ENCODE data around the gene ABHD17B. TPM values are rescaled to one million over a fixed set of nuclear protein-coding genes. Genes with fewer than 3 reads are reported as not detected.

Gene ABHD17B
- total RNA-seq, 5 donors from 2014 or later (not counting 1 experiment from before 2014, with no cell fraction given), result 16.0 to 23.7 (median 19.7) TPM

GRCh38 chr9:71929223-71929622 is 18.2 kb upstream of the ABHD17B start:
- Histone ChIP-seq H3K9me3 (no peaks in the 10 kb centered on the region), H3K4me1 (ENCODE audit: control insufficient read depth in 1 of 2, extremely low read depth in 1 of 2, insufficient read depth in 2 of 2, low read length in 2 of 2) (no peaks in the 10 kb centered on the region), H3K27me3 (replicated peaks in 1 of 2; ENCODE audit: control insufficient read depth in 2 of 2, extremely low read depth in 1 of 2, insufficient read depth in 2 of 2, low read length in 1 of 2) (no peaks in the 10 kb centered on the region), H3K4me3 (ENCODE audit: control insufficient read depth in 1 of 2, extremely low read depth in 1 of 2, low read length in 1 of 2) (no peak overlapping the region), H3K36me3 (ENCODE audit: control insufficient read depth in 2 of 2, extremely low read depth in 1 of 2, insufficient read depth in 1 of 2, low read length in 1 of 2) (no peaks in the 10 kb centered on the region), H3K27ac (ENCODE audit: low read length) (no peak overlapping the region)
- Mint-ChIP-seq H3K36me3 (peaks cover 39% of the 10 kb centered on the region), H3K4me3 (no peak overlapping the region), H3K27me3 (no peaks in the 10 kb centered on the region), H3K4me1 (peaks cover 9 to 10% (median 10%) of the 10 kb centered on the region in 3 donors), H3K9me3 (no peaks in the 10 kb centered on the region), H3K27ac (no peak overlapping the region)
- POLR2A ChIA-PET, result no interaction called here
- ATAC-seq (replicated peaks in 1 of 4), result no peak
- DNase-seq, result no peak
- 100% methylated on average over 2 of the region's 2 CpGs for WGBS (ENCODE audit: insufficient coverage)
- CTCF ChIA-PET, result no interaction called here

DNA sequence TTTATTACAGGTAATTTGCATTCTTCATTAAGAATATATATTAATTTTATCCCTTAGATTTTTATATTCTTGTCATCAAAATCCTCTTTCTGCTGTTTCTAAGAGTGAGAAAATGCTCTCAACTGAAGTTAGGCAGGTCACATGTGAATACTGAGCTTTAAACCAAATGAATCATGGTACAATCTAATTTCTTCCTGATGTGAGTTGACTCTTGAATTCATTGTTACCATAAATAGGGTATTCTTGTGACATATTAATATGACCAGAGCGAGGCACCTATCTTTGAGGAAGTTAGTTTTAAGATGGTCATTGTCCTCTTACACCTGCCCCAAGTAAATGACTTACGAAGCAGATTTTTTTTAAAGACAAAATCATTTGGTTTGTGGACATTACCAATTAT is 17.8 kb upstream of the ABHD17B start:
- Histone ChIP-seq H3K36me3 (ENCODE audit: control insufficient read depth in 2 of 2, extremely low read depth in 1 of 2, insufficient read depth in 1 of 2, low read length in 1 of 2) (no peaks in the 10 kb centered on the region), H3K27ac (ENCODE audit: low read length) (no peak overlapping the region), H3K27me3 (replicated peaks in 1 of 2; ENCODE audit: control insufficient read depth in 2 of 2, extremely low read depth in 1 of 2, insufficient read depth in 2 of 2, low read length in 1 of 2) (no peaks in the 10 kb centered on the region), H3K4me1 (ENCODE audit: control insufficient read depth in 1 of 2, extremely low read depth in 1 of 2, insufficient read depth in 2 of 2, low read length in 2 of 2) (no peaks in the 10 kb centered on the region), H3K4me3 (ENCODE audit: control insufficient read depth in 1 of 2, extremely low read depth in 1 of 2, low read length in 1 of 2) (no peak overlapping the region), H3K9me3 (no peaks in the 10 kb centered on the region)
- Mint-ChIP-seq H3K36me3 (peaks cover 42% of the 10 kb centered on the region), H3K27ac (no peak overlapping the region), H3K9me3 (no peaks in the 10 kb centered on the region), H3K4me3 (no peak overlapping the region), H3K4me1 (peaks cover 10 to 13% (median 11%) of the 10 kb centered on the region in 3 donors), H3K27me3 (no peaks in the 10 kb centered on the region)
- no CpG with 5 or more reads among the region's 2 CpGs for WGBS (ENCODE audit: insufficient coverage)
- CTCF ChIA-PET, result no interaction called here
- POLR2A ChIA-PET, result no interaction called here
- DNase-seq (no peak), ATAC-seq (replicated peaks in 1 of 4) (no peak)

GRCh38 chr9:71928376-71928775 is 17.4 kb upstream of the ABHD17B start:
- no peaks in the 10 kb centered on the region for H3K27me3 Mint-ChIP-seq
- ChIA-PET POLR2A (interaction anchor here (0.6 kb wide), 2 partner anchors 73 to 127 kb away, joined by 3 to 5 read pairs; no protein-coding TSS in a partner anchor), CTCF (no interaction called here)

GRCh38 chr9:71925834-71926233 is 14.8 kb upstream of the ABHD17B start:
- Histone ChIP-seq H3K27me3 (replicated peaks in 1 of 2; ENCODE audit: control insufficient read depth in 2 of 2, extremely low read depth in 1 of 2, insufficient read depth in 2 of 2, low read length in 1 of 2) (no peaks in the 10 kb centered on the region), H3K9me3 (no peaks in the 10 kb centered on the region), H3K4me1 (ENCODE audit: control insufficient read depth in 1 of 2, extremely low read depth in 1 of 2, insufficient read depth in 2 of 2, low read length in 2 of 2) (no peaks in the 10 kb centered on the region), H3K36me3 (ENCODE audit: control insufficient read depth in 2 of 2, extremely low read depth in 1 of 2, insufficient read depth in 1 of 2, low read length in 1 of 2) (peaks cover 0 to 2% of the 10 kb centered on the region in 2 donors), H3K27ac (ENCODE audit: low read length) (no peak overlapping the region), H3K4me3 (ENCODE audit: control insufficient read depth in 1 of 2, extremely low read depth in 1 of 2, low read length in 1 of 2) (no peak overlapping the region)
- H3K4me3 Mint-ChIP-seq, result no peak overlapping the region
- H3K9me3 Mint-ChIP-seq, result no peaks in the 10 kb centered on the region
- DNase-seq, result no peak
- no peak for ATAC-seq (replicated peaks in 1 of 4)
- H3K27ac Mint-ChIP-seq, result no peak overlapping the region
- H3K27me3 Mint-ChIP-seq, result no peaks in the 10 kb centered on the region
- H3K36me3 Mint-ChIP-seq, result peaks cover 44% of the 10 kb centered on the region
- POLR2A ChIA-PET, result interaction anchor here in 1 of 2 donors (0.6 kb wide), 1 partner anchor 11 kb away, joined by 3 read pairs; no protein-coding TSS in a partner anchor
- peaks cover 6 to 13% (median 12%) of the 10 kb centered on the region in 3 donors for H3K4me1 Mint-ChIP-seq
- CTCF ChIA-PET, result no interaction called here

More at GRCh38 chr9:71928376-71928775, 17.4 kb upstream of the ABHD17B start:
- H3K4me1 Mint-ChIP-seq, result peaks cover 8 to 13% (median 13%) of the 10 kb centered on the region in 3 donors
- no peak overlapping the region for H3K4me3 Mint-ChIP-seq
- H3K9me3 Mint-ChIP-seq, result no peaks in the 10 kb centered on the region
- H3K27ac Mint-ChIP-seq, result no peak overlapping the region
- no peaks in the 10 kb centered on the region for H3K9me3 ChIP-seq
- ATAC-seq (replicated peaks in 1 of 4) (no peak), DNase-seq (no peak)
- WGBS (ENCODE audit: insufficient coverage), result no CpG with 5 or more reads among the region's 1 CpG
- no peak overlapping the region for H3K27ac ChIP-seq (ENCODE audit: low read length)
- H3K36me3 Mint-ChIP-seq, result peaks cover 46% of the 10 kb centered on the region
- no peak overlapping the region for H3K4me3 ChIP-seq (ENCODE audit: control insufficient read depth in 1 of 2, extremely low read depth in 1 of 2, low read length in 1 of 2)
- H3K36me3 ChIP-seq (ENCODE audit: control insufficient read depth in 2 of 2, extremely low read depth in 1 of 2, insufficient read depth in 1 of 2, low read length in 1 of 2), result peaks cover 0 to 1% of the 10 kb centered on the region in 2 donors
- no peaks in the 10 kb centered on the region for H3K27me3 ChIP-seq (replicated peaks in 1 of 2; ENCODE audit: control insufficient read depth in 2 of 2, extremely low read depth in 1 of 2, insufficient read depth in 2 of 2, low read length in 1 of 2)
- H3K4me1 ChIP-seq (ENCODE audit: control insufficient read depth in 1 of 2, extremely low read depth in 1 of 2, insufficient read depth in 2 of 2, low read length in 2 of 2), result no peaks in the 10 kb centered on the region

- Histone ChIP-seq H3K27me3 (replicated peaks in 1 of 2; ENCODE audit: control insufficient read depth in 2 of 2, extremely low read depth in 1 of 2, insufficient read depth in 2 of 2, low read length in 1 of 2) (no peaks in the 10 kb centered on the region), H3K9me3 (no peaks in the 10 kb centered on the region), H3K4me1 (ENCODE audit: control insufficient read depth in 1 of 2, extremely low read depth in 1 of 2, insufficient read depth in 2 of 2, low read length in 2 of 2) (no peaks in the 10 kb centered on the region), H3K36me3 (ENCODE audit: control insufficient read depth in 2 of 2, extremely low read depth in 1 of 2, insufficient read depth in 1 of 2, low read length in 1 of 2) (peaks cover 0 to 4% of the 10 kb centered on the region in 2 donors), H3K4me3 (ENCODE audit: control insufficient read depth in 1 of 2, extremely low read depth in 1 of 2, low read length in 1 of 2) (no peak overlapping the region), H3K27ac (ENCODE audit: low read length) (no peak overlapping the region)
- POLR2A ChIA-PET, result interaction anchor here in 1 of 2 donors (0.6 kb wide), 1 partner anchor 52 kb away, joined by 6 read pairs; no protein-coding TSS in a partner anchor
- H3K27me3 Mint-ChIP-seq, result no peaks in the 10 kb centered on the region
- DNase-seq (no peak), ATAC-seq (replicated peaks in 1 of 4) (no peak)
- H3K27ac Mint-ChIP-seq, result no peak overlapping the region
- peaks cover 4 to 16% (median 12%) of the 10 kb centered on the region in 3 donors for H3K4me1 Mint-ChIP-seq
- CTCF ChIA-PET, result no interaction called here
- no peaks in the 10 kb centered on the region for H3K9me3 Mint-ChIP-seq
- H3K36me3 Mint-ChIP-seq, result peaks cover 38% of the 10 kb centered on the region
- no peak overlapping the region for H3K4me3 Mint-ChIP-seq
Observed at GRCh38 chr9:71924576-71924975, 13.6 kb upstream of the ABHD17B start.

GRCh38 chr9:71921190-71921814 is 10.3 kb upstream of the ABHD17B start:
- ATAC-seq (replicated peaks in 1 of 4) (no peak), DNase-seq (no peak)
- Histone ChIP-seq H3K27ac (ENCODE audit: low read length) (no peak overlapping the region), H3K4me3 (ENCODE audit: control insufficient read depth in 1 of 2, extremely low read depth in 1 of 2, low read length in 1 of 2) (no peak overlapping the region), H3K36me3 (ENCODE audit: control insufficient read depth in 2 of 2, extremely low read depth in 1 of 2, insufficient read depth in 1 of 2, low read length in 1 of 2) (peaks cover 0 to 7% of the 10 kb centered on the region in 2 donors), H3K27me3 (replicated peaks in 1 of 2; ENCODE audit: control insufficient read depth in 2 of 2, extremely low read depth in 1 of 2, insufficient read depth in 2 of 2, low read length in 1 of 2) (no peaks in the 10 kb centered on the region), H3K4me1 (ENCODE audit: control insufficient read depth in 1 of 2, extremely low read depth in 1 of 2, insufficient read depth in 2 of 2, low read length in 2 of 2) (no peaks in the 10 kb centered on the region), H3K9me3 (no peaks in the 10 kb centered on the region)
- H3K27me3 Mint-ChIP-seq, result no peaks in the 10 kb centered on the region
- peaks cover 44% of the 10 kb centered on the region for H3K36me3 Mint-ChIP-seq
- no peak overlapping the region for H3K27ac Mint-ChIP-seq
- H3K4me3 Mint-ChIP-seq, result no peak overlapping the region
- POLR2A ChIA-PET, result interaction anchor here in 1 of 2 donors (0.5 kb wide), 1 partner anchor 15 kb away, joined by 6 read pairs; no protein-coding TSS in a partner anchor
- no peaks in the 10 kb centered on the region for H3K9me3 Mint-ChIP-seq
- CTCF ChIA-PET, result no interaction called here
- peaks cover 17 to 40% (median 25%) of the 10 kb centered on the region in 3 donors for H3K4me1 Mint-ChIP-seq

All from T-cell (primary cell).